Memory B cell (primary cell): ENCODE data around the gene RNF128.

Experiments used
- ATAC-seq: fragments of 150-1000 bp; cut with Tn5 transposase; 2 replicates; pipeline ENCODE4 v1.10.0; 2021; ENCODE audit warnings: low read depth, mild to moderate bottlenecking, moderate library complexity
- DNase-seq, 2 donors: peaks; one replicate each; pipeline ENCODE4 v3.0.0; 2022; ENCODE audit warnings: low spot score in 2 of 2
- H3K27ac Mint-ChIP-seq: one replicate; pipeline ENCODE4 v1.8.0; 2022; ENCODE audit warnings: mild to moderate bottlenecking, moderate library complexity, mixed read lengths
- H3K27me3 Mint-ChIP-seq: one replicate; pipeline ENCODE4 v1.8.0; 2022; ENCODE audit warnings: mixed read lengths
- H3K36me3 Mint-ChIP-seq: one replicate; pipeline ENCODE4 v1.8.0; 2022; ENCODE audit warnings: mild to moderate bottlenecking, mixed read lengths
- H3K4me1 Mint-ChIP-seq: one replicate; pipeline ENCODE4 v1.8.0; 2022; ENCODE audit warnings: mixed read lengths
- H3K4me3 Mint-ChIP-seq: one replicate; pipeline ENCODE4 v1.8.0; 2022; ENCODE audit warnings: mild to moderate bottlenecking, moderate library complexity, mixed read lengths
- H3K9me3 Mint-ChIP-seq: one replicate; pipeline ENCODE4 v1.8.0; 2022; ENCODE audit warnings: mixed read lengths

RNF128 gene, protein sequence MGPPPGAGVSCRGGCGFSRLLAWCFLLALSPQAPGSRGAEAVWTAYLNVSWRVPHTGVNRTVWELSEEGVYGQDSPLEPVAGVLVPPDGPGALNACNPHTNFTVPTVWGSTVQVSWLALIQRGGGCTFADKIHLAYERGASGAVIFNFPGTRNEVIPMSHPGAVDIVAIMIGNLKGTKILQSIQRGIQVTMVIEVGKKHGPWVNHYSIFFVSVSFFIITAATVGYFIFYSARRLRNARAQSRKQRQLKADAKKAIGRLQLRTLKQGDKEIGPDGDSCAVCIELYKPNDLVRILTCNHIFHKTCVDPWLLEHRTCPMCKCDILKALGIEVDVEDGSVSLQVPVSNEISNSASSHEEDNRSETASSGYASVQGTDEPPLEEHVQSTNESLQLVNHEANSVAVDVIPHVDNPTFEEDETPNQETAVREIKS

DNA sequence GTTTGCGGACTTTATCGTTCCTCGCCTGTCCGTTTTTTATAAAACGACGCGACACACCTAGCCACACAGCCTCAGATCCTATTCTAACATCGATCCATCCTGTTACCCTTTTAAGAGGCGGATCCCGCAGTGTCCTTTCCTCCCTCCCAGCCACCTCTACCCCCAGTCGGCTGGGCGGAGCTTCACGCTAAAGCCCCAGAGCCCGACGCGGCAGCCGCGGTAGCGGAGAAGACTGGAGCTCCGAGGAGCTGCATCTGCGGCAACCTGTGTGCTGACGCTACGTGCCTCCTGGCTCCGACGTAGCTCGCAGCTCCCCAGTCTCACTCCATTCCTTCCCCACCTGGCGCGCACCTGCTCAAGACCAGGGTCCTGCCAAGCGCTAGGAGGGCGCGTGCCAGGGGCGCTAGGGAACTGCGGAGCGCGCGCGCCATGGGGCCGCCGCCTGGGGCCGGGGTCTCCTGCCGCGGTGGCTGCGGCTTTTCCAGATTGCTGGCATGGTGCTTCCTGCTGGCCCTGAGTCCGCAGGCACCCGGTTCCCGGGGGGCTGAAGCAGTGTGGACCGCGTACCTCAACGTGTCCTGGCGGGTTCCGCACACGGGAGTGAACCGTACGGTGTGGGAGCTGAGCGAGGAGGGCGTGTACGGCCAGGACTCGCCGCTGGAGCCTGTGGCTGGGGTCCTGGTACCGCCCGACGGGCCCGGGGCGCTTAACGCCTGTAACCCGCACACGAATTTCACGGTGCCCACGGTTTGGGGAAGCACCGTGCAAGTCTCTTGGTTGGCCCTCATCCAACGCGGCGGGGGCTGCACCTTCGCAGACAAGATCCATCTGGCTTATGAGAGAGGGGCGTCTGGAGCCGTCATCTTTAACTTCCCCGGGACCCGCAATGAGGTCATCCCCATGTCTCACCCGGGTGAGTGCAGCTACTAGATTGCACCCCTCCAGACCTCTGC lies at the start of gene RNF128:
Gene RNF128 (plus strand): TSS at position 217 of the 953 bp plus-strand sequence. CDS start 213 bp downstream, at position 430.
- Mint-ChIP-seq H3K27ac (no peak within 1 kb of the TSS), H3K4me3 (peak within 1 kb of the TSS; percentile 60), H3K9me3 (peaks cover 1% of the 10 kb centered on the region), H3K27me3 (peaks cover 13% of the 10 kb centered on the region), H3K4me1 (peaks cover 4% of the 10 kb centered on the region), H3K36me3 (no peaks in the 10 kb centered on the region)
- DNase-seq = no peak
- ATAC-seq = no peak

DNA sequence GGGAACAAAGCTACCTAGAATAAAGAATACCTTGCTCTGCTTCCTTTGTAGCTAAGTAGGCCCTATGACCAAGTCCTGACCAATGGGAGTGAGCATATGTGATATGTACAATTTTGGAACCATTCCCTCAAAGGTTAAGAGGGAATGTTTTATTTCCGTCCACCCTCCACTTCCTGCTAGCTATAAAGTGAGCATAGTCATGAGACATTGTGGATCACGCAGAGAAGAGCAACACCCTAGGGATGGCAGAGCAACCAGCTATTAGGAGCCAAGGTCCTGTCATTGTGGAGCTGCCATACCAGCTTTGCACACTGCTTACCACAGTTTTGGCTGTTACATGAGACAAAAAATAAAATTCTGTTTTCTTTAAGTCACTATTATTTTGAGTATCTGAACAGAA lies 45.8 kb upstream of the RNF128 start:
- no peak for DNase-seq
- Mint-ChIP-seq H3K9me3 (peaks cover 4% of the 10 kb centered on the region), H3K27ac (no peak overlapping the region), H3K36me3 (peaks cover 2% of the 10 kb centered on the region), H3K27me3 (no peaks in the 10 kb centered on the region), H3K4me1 (no peaks in the 10 kb centered on the region), H3K4me3 (no peak overlapping the region)
- ATAC-seq = no peak

DNA sequence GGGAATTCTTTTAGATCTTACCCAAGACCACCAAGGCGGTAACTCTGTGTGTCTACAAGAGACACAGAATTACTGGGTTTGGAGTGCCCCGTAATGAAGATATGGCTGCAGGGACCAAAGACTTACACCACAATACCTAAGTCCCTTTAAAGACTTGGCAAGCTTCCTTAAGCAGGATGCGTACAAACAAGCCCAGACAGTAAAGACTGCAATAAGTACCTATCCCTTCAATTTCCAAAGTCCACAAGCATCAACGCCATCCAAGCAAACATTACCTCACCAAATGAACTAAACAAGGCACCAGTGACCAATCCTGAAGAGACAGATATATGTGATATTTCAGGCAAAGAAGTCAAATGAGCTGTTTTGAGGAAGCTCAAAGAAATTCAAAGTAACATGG lies 42.3 kb upstream of the RNF128 start:
- DNase-seq (no peak), ATAC-seq (no peak)
- no peak overlapping the region for H3K27ac Mint-ChIP-seq
- peaks cover 4% of the 10 kb centered on the region for H3K9me3 Mint-ChIP-seq
- H3K4me3 Mint-ChIP-seq = no peak overlapping the region
- H3K27me3 Mint-ChIP-seq = no peaks in the 10 kb centered on the region
- no peaks in the 10 kb centered on the region for H3K4me1 Mint-ChIP-seq
- H3K36me3 Mint-ChIP-seq = no peaks in the 10 kb centered on the region

DNA sequence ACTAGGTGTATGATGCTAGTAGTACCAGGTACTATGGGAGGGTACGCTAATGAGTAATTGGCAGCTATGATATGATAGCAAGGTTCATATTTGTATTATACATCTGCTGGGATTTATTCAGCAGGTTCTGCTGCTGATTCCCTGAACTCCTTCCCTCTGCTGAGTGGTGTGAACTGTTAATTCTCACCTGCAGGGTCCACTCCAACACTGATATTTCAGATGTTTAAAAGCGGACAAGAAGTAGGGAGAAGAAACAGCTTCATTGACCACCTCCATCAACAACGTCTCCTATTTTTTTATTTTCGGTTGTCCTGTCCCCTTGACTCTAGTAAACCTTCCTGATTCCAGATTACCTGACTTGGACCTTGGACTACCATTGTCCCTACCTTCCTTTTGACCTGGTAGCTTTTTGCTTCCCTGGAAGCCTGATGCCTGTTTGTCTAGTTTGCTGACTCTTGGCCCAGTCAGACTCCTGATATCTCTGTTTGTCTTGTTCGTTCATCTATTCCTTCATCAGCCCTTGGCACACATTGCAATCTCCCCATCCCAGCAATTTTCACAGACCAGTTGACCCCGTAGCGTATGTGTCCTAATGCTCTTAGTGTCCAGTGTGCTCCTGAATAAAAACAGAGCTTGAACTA lies 34.0 kb upstream of the RNF128 start:
- no peaks in the 10 kb centered on the region for H3K27me3 Mint-ChIP-seq
- no peaks in the 10 kb centered on the region for H3K36me3 Mint-ChIP-seq
- H3K9me3 Mint-ChIP-seq = no peaks in the 10 kb centered on the region
- H3K4me3 Mint-ChIP-seq = no peak overlapping the region
- no peak overlapping the region for H3K27ac Mint-ChIP-seq
- peaks cover 3% of the 10 kb centered on the region for H3K4me1 Mint-ChIP-seq
- ATAC-seq (no peak), DNase-seq (no peak)

DNA sequence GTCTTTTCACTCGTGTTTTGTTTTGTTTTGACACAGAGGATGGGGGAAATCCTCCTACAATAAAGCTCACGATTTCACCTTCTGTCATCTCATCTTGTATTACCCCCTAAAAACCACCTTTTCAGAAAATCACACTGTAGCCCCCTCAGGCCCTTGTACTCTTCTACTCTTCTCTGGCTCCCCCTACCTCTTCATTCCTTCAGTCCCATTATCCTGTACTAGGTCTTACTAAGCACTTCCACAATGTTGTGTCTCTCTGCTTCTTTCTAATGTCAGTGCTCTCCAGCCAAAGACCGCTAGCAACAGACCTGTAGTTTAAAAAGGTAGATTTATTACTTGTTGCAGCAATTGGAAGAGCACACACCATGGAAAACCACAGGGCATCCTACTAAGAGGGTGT lies 30.0 kb upstream of the RNF128 start:
- Mint-ChIP-seq H3K4me1 (peaks cover 3% of the 10 kb centered on the region), H3K27ac (no peak overlapping the region), H3K27me3 (peaks cover 6% of the 10 kb centered on the region), H3K36me3 (peaks cover 1% of the 10 kb centered on the region), H3K9me3 (no peaks in the 10 kb centered on the region), H3K4me3 (no peak overlapping the region)
- ATAC-seq = no peak
- no peak for DNase-seq

DNA sequence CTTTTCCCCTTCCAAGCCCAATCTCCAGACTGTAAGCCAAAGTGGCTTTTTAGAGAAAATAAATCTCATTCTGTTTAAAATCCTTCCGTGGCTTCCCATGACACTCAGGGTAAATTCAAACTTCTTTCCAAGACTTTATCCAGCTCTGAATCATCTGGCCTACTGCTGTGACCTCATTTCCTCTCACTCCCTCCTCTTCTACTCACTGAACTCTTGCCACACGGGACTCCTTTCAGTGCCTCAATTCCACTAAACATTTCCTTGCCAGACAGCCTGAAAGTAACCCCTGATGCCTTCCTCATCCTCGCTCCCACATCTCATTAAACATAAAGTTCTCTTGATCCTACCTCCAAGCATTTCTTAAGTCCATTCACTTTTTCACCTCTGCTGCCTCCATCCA lies 27.8 kb upstream of the RNF128 start:
- Mint-ChIP-seq H3K4me3 (no peak overlapping the region), H3K36me3 (peaks cover 1% of the 10 kb centered on the region), H3K27me3 (peaks cover 7% of the 10 kb centered on the region), H3K4me1 (no peaks in the 10 kb centered on the region), H3K9me3 (no peaks in the 10 kb centered on the region), H3K27ac (no peak overlapping the region)
- DNase-seq = no peak
- ATAC-seq = no peak

DNA sequence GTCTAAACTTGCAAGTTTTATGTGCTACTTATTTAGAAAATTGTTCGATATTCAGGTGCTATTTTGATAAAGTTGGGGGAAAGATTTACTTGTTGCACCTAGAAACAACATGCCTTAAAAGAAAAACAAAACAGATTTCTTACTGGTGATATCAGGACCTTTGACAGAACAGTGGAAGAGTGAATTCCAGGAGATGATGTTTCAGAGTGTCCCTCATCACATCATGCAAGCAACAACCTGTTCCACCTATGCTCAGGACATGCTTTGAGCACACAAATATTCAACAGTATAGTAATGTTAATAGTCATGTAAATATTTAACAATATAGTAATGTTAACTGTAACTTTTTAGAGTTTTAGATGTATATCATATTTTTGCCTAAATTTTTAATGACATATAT lies 23.9 kb upstream of the RNF128 start:
- ATAC-seq (no peak), DNase-seq (no peak)
- Mint-ChIP-seq H3K27me3 (peaks cover 7% of the 10 kb centered on the region), H3K36me3 (peaks cover 1% of the 10 kb centered on the region), H3K4me1 (no peaks in the 10 kb centered on the region), H3K4me3 (no peak overlapping the region), H3K27ac (no peak overlapping the region), H3K9me3 (no peaks in the 10 kb centered on the region)

DNA sequence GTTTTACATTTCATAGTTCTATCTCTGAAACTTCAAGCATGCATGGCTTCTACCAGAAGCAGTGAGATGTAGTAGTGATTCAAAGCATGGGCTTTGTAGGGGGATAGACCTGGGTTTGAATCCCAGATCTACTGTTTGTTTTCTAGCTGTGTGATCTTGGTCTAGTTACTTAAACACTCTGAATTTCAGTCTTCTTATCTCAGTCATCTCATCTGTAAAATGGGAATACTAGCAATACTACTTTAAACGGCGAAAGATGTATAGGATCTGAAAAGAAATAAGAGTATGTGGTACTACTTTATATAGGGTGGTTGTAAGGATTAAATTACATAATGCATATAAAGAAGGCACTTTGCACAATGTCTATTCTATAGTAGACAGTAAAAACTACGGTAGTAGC lies 20.0 kb upstream of the RNF128 start:
- Mint-ChIP-seq H3K36me3 (no peaks in the 10 kb centered on the region), H3K4me1 (no peaks in the 10 kb centered on the region), H3K9me3 (no peaks in the 10 kb centered on the region), H3K27ac (no peak overlapping the region), H3K4me3 (no peak overlapping the region), H3K27me3 (peaks cover 1% of the 10 kb centered on the region)
- DNase-seq = no peak
- no peak for ATAC-seq

DNA sequence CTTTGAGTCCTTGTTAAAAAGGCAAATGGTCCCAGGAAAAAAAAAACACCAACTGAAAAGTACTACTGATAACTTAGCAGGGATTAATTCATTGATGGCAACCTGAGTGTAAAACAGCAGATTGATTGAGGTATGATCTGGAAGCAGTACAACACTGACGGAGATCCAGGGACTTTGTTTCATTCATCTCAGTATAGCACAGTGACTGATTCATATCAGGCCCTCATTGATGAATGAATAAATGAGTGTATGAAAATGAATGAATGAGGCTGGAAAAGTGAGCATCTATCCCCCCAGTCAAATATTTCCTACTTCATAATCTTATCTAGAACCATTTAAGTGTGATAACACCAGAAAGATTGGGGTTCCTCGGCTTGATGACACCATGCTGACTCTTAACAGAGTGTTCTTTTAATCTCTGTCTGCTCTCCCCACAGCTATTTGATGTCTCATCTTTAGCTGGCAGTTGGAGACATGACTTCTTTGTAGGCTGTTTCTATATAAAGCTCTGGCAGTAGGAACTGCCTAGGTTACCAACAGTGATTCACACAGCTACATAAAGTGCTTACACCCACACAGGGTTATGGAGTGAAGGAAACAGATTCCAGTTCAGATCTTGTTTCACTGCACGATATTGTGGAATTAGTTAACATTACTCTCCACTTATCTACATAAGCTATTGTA lies 18.6 kb upstream of the RNF128 start:
- Mint-ChIP-seq H3K4me1 (no peaks in the 10 kb centered on the region), H3K27me3 (no peaks in the 10 kb centered on the region), H3K36me3 (no peaks in the 10 kb centered on the region), H3K4me3 (no peak overlapping the region), H3K9me3 (no peaks in the 10 kb centered on the region), H3K27ac (no peak overlapping the region)
- no peak for ATAC-seq
- no peak for DNase-seq

DNA sequence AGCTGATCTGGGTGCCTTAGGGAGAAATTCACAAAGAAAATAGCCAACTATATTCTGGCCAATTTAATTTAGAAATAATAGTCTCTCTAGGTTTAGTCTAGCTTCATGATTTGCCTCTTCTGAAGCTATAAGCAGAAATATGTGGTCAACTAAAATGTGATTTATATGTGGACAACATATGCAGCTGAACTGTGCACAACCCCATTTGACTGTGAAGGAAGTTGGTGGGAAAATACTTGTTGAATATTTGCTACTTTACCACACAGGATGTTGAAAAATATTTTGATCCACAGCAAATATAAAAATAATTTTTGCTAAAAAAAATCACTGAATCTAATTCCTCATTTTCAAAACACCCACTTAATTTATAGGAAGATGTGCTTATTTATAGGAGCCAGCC lies 15.7 kb upstream of the RNF128 start:
- Mint-ChIP-seq H3K4me3 (no peak overlapping the region), H3K4me1 (no peaks in the 10 kb centered on the region), H3K27me3 (peaks cover 2% of the 10 kb centered on the region), H3K9me3 (no peaks in the 10 kb centered on the region), H3K36me3 (no peaks in the 10 kb centered on the region), H3K27ac (no peak overlapping the region)
- no peak for DNase-seq
- no peak for ATAC-seq

DNA sequence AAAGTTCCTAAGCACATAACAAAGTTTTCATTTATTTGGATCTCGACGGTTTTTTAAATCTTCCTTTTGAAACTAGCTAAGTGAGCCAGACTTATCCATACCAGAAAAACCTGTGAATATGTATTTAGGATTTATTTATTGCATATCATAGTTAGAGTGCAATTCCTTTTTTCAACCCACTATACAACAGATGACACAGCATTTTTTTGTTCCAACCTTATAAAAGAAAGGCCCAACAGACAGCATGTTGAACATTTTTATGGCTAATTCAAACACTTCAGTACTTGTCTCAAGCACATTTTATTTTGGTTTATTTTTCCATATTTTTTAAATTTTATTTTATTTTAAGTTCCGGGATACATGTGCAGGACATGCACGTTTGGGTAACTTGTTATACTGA lies 15.1 kb upstream of the RNF128 start:
- DNase-seq (no peak), ATAC-seq (no peak)
- peaks cover 2% of the 10 kb centered on the region for H3K27me3 Mint-ChIP-seq
- no peaks in the 10 kb centered on the region for H3K4me1 Mint-ChIP-seq
- H3K4me3 Mint-ChIP-seq = no peak overlapping the region
- H3K36me3 Mint-ChIP-seq = no peaks in the 10 kb centered on the region
- no peaks in the 10 kb centered on the region for H3K9me3 Mint-ChIP-seq
- H3K27ac Mint-ChIP-seq = no peak overlapping the region

DNA sequence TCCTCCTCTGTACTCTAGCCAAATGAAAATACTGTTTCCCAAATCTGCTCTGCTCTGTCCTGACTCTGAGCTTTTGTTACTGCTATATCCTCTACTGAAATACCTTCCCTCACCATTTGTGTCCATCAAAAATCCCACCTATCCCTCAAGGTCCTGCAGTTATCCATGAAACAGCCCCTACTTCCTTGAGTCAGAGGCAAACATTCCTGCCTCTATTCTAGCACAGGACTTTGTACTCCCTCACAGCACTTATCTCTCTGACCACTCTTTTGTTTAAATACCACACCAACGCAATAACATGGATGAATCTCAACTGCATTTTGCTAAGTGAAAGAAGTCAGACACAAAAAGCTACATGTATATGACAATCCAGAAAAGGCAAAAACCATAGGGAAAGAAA lies 10.5 kb upstream of the RNF128 start:
- Mint-ChIP-seq H3K4me3 (no peak overlapping the region), H3K9me3 (no peaks in the 10 kb centered on the region), H3K27ac (no peak overlapping the region), H3K36me3 (no peaks in the 10 kb centered on the region), H3K4me1 (no peaks in the 10 kb centered on the region), H3K27me3 (peaks cover 2% of the 10 kb centered on the region)
- DNase-seq (no peak), ATAC-seq (no peak)

DNA sequence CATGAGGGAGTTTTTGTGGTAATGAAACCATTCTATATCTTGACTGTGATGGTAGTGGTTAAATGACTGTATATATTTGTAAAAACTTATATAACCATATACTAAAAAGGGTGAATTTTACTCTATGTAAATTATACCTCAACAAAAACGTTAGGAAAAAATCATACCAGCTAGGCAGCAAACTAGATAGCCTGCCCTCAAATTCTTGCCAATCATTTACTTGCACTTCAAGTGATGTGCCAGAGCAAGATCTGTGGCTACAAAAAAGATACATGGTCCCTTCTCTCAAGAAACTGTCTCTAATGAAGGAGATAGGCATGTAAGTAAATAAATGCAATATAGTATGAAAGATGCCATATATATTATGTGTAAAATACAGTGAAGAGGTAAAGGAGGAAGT lies 10.0 kb upstream of the RNF128 start:
- no peak for DNase-seq
- no peak for ATAC-seq
- H3K27ac Mint-ChIP-seq = no peak overlapping the region
- no peaks in the 10 kb centered on the region for H3K9me3 Mint-ChIP-seq
- no peak overlapping the region for H3K4me3 Mint-ChIP-seq
- no peaks in the 10 kb centered on the region for H3K4me1 Mint-ChIP-seq
- no peaks in the 10 kb centered on the region for H3K36me3 Mint-ChIP-seq
- peaks cover 2% of the 10 kb centered on the region for H3K27me3 Mint-ChIP-seq
